SK-N-SH treated with all-trans-retinoic acid at 6 μM for 48 hours (cell line): ENCODE measurements around the gene SLC37A2.

Source experiments
- ARNTL ChIP-seq: fragments of 450-650 bp; formaldehyde crosslinking; IDR thresholded peaks from 2 replicates; pipeline ENCODE4 v1.5.0; 2020; ENCODE audit warnings: low read depth, mild to moderate bottlenecking, moderate library complexity, borderline replicate concordance
- BACH2 ChIP-seq: fragments of 250-450 bp; sonication (Bioruptor Pico); IDR thresholded peaks from 2 replicates; pipeline ENCODE4 v1.9.0; 2021; ENCODE audit warnings: mild to moderate bottlenecking, borderline replicate concordance
- CREB5 ChIP-seq: fragments of 250-450 bp; sonication (Bioruptor Pico); IDR thresholded peaks from 2 replicates; pipeline ENCODE4 v1.5.1; 2020; ENCODE audit warnings: low read depth, mild to moderate bottlenecking, moderate library complexity
- CSDC2 ChIP-seq: fragments of 250-450 bp; sonication (Bioruptor Pico); IDR thresholded peaks from 2 replicates; pipeline ENCODE4 v1.5.0; 2020; ENCODE audit warnings: mild to moderate bottlenecking, moderate library complexity
- ESRRG ChIP-seq: fragments of 250-450 bp; sonication (Bioruptor Pico); IDR thresholded peaks from 2 replicates; pipeline ENCODE4 v1.6.1; 2021; ENCODE audit warnings: mild to moderate bottlenecking
- ISL1 ChIP-seq: fragments of 250-450 bp; sonication (Bioruptor Pico); IDR thresholded peaks from 2 replicates; pipeline ENCODE4 v2.1.2; 2022; ENCODE audit warnings: mild to moderate bottlenecking, moderate library complexity
- OSR1 ChIP-seq: fragments of 250-450 bp; sonication (Bioruptor Pico); IDR thresholded peaks from 2 replicates; pipeline ENCODE4 v1.8.0; 2022; ENCODE audit warnings: moderate library complexity, mild to moderate bottlenecking, inconsistent platforms
- PATZ1 ChIP-seq: fragments of 250-450 bp; sonication (Bioruptor Pico); IDR thresholded peaks from 2 replicates; pipeline ENCODE4 v1.8.0; 2020; ENCODE audit warnings: mild to moderate bottlenecking, moderate library complexity, borderline replicate concordance
- RARB ChIP-seq: fragments of 250-450 bp; sonication (Bioruptor Pico); IDR thresholded peaks from 2 replicates; pipeline ENCODE4 v1.8.0; 2021; ENCODE audit warnings: mild to moderate bottlenecking, moderate library complexity
- SNAI2 ChIP-seq: fragments of 250-450 bp; sonication (Bioruptor Pico); IDR thresholded peaks from 2 replicates; pipeline ENCODE4 v1.5.0; 2020; ENCODE audit warnings: mild to moderate bottlenecking, moderate library complexity
- TSHZ2 ChIP-seq: fragments of 250-450 bp; sonication (Bioruptor Pico); IDR thresholded peaks from 2 replicates; pipeline ENCODE4 v1.5.0; 2020; ENCODE audit warnings: mild to moderate bottlenecking, moderate library complexity
- ZFP3 ChIP-seq: fragments of 250-450 bp; sonication (Bioruptor Pico); IDR thresholded peaks from 2 replicates; pipeline ENCODE4 v1.5.0; 2020; ENCODE audit warnings: mild to moderate bottlenecking, moderate library complexity
- ZFP30 ChIP-seq: fragments of 450-650 bp; formaldehyde crosslinking; IDR thresholded peaks from 2 replicates; pipeline ENCODE4 v1.5.0; 2022; ENCODE audit warnings: mild to moderate bottlenecking, moderate library complexity
- ZNF565 ChIP-seq: fragments of 450-650 bp; formaldehyde crosslinking; conservative IDR thresholded peaks from 2 replicates; pipeline ENCODE4 v1.5.0; 2020; ENCODE audit warnings: low read depth, mild to moderate bottlenecking, moderate library complexity

DNA sequence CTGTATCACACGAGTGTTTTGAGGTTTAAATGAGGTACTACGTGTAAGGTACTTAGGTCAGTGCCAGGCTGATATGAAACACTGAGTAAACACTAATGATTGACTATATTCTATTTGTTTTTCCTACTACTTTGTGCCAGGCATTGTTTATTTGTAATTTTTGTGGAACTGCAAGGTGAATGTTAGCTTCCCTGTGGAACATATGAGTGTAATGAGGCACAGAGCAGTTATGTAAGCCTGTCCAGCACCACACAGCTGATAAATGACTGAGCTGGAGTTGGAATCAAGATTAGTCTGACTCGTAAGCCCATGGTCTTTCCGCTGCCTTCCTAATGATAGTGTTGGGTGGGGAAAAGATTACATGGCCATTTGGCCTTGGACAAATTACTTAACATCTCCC, 5.9 kb downstream of the SLC37A2 start:
- no peak for TF ChIP-seq BACH2 (CRISPR knock-in tag)
- no peak for TF ChIP-seq ARNTL (CRISPR knock-in tag)
- no peak for TF ChIP-seq CSDC2 (CRISPR knock-in tag)
- no peak for TF ChIP-seq ZFP3 (CRISPR knock-in tag)
- no peak for TF ChIP-seq CREB5 (CRISPR knock-in tag)
- no peak for TF ChIP-seq RARB
- TF ChIP-seq ZFP30 (CRISPR knock-in tag), result no peak
- TF ChIP-seq PATZ1 (CRISPR knock-in tag), result no peak
- no peak for TF ChIP-seq ESRRG (CRISPR knock-in tag)
- TF ChIP-seq OSR1 (CRISPR knock-in tag), result no peak
- no peak for TF ChIP-seq SNAI2
- no peak for TF ChIP-seq ISL1 (CRISPR knock-in tag)
- no peak for TF ChIP-seq TSHZ2 (CRISPR knock-in tag)
- no peak for TF ChIP-seq ZNF565 (CRISPR knock-in tag)
